ENCODE data around the gene POLA1. TPM values are rescaled to one million over a fixed set of nuclear protein-coding genes. Genes with fewer than 3 reads are reported as not detected.

Gene POLA1
- polyA plus RNA-seq, 1 experiment: 2.5 TPM

GRCh38 chrX:24720036-24720435 lies 26.3 kb downstream of the POLA1 start:
- CTCF ChIA-PET: no interaction called here
- no peaks in the 10 kb centered on the region for H3K27me3 ChIP-seq (ENCODE audit: control insufficient read depth, insufficient read depth, low read length)
- POLR2A ChIA-PET: no interaction called here

DNA sequence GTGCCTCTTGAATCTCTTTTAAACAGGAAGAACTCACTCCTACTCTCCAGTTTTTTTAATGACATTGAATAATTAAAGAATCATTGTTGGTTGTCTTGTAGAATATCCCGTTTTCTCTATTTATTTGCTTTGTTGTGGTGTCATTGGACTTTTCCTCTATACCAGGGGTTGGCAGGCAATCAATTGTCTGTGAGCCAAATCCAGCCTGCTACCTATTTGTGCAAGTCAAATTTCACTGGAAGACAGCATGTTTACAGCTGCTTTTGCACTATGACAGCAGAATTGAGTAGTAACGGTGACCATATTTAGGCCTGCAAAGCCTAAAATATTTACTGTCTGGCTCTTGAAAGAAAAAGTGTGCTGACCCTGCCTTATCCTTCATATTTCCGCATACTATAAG lies 34.8 kb downstream of the POLA1 start:
- DNase-seq (ENCODE audit: low read depth): no peak
- no peaks in the 10 kb centered on the region for H3K36me3 ChIP-seq (ENCODE audit: control insufficient read depth, insufficient read depth, low read length)
- no peaks in the 10 kb centered on the region for H3K27me3 ChIP-seq (ENCODE audit: control insufficient read depth, insufficient read depth, low read length)
- CTCF ChIA-PET: no interaction called here
- TF ChIP-seq, protein P1, sequence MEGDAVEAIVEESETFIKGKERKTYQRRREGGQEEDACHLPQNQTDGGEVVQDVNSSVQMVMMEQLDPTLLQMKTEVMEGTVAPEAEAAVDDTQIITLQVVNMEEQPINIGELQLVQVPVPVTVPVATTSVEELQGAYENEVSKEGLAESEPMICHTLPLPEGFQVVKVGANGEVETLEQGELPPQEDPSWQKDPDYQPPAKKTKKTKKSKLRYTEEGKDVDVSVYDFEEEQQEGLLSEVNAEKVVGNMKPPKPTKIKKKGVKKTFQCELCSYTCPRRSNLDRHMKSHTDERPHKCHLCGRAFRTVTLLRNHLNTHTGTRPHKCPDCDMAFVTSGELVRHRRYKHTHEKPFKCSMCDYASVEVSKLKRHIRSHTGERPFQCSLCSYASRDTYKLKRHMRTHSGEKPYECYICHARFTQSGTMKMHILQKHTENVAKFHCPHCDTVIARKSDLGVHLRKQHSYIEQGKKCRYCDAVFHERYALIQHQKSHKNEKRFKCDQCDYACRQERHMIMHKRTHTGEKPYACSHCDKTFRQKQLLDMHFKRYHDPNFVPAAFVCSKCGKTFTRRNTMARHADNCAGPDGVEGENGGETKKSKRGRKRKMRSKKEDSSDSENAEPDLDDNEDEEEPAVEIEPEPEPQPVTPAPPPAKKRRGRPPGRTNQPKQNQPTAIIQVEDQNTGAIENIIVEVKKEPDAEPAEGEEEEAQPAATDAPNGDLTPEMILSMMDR (IDR thresholded peaks at IDR 0.05; ENCODE audit: insufficient read depth, low read depth, low read length): no peak
- no peak overlapping the region for H3K4me3 ChIP-seq (ENCODE audit: low read depth, low read length)
- POLR2A ChIA-PET: no interaction called here

More at GRCh38 chrX:24720036-24720435, 26.3 kb downstream of the POLA1 start:
- no peak overlapping the region for H3K4me3 ChIP-seq (ENCODE audit: low read depth, low read length)
- H3K36me3 ChIP-seq (ENCODE audit: control insufficient read depth, insufficient read depth, low read length): no peaks in the 10 kb centered on the region; the same call in 1 of the 2 replicates
- DNase-seq (ENCODE audit: low read depth): no peak
- TF ChIP-seq, protein P1 (IDR thresholded peaks at IDR 0.05; ENCODE audit: insufficient read depth, low read depth, low read length): no peak

- CTCF ChIA-PET: no interaction called here
Measured at GRCh38 chrX:24732766-24733500, 39.2 kb downstream of the POLA1 start.

GRCh38 chrX:24741330-24741729 lies 47.6 kb downstream of the POLA1 start:
- TF ChIP-seq, protein P1 (IDR thresholded peaks at IDR 0.05; ENCODE audit: insufficient read depth, low read depth, low read length): no peak
- H3K4me3 ChIP-seq (ENCODE audit: low read depth, low read length): no peak overlapping the region
- CTCF ChIA-PET: no interaction called here
- POLR2A ChIA-PET: no interaction called here
- H3K36me3 ChIP-seq (ENCODE audit: control insufficient read depth, insufficient read depth, low read length): no peaks in the 10 kb centered on the region
- no peaks in the 10 kb centered on the region for H3K27me3 ChIP-seq (ENCODE audit: control insufficient read depth, insufficient read depth, low read length)
- no peak for DNase-seq (ENCODE audit: low read depth)

More at GRCh38 chrX:24732766-24733500, 39.2 kb downstream of the POLA1 start:
- no peak for DNase-seq (ENCODE audit: low read depth)
- POLR2A ChIA-PET: interaction anchor here (0.7 kb wide), 1 partner anchor 283 kb away, joined by 3 read pairs; the partner anchor contains the start of gene ARX
- H3K4me3 ChIP-seq (ENCODE audit: low read depth, low read length): no peak overlapping the region
- H3K36me3 ChIP-seq (ENCODE audit: control insufficient read depth, insufficient read depth, low read length): no peaks in the 10 kb centered on the region
- TF ChIP-seq, protein P1 (IDR thresholded peaks at IDR 0.05; ENCODE audit: insufficient read depth, low read depth, low read length): no peak
- H3K27me3 ChIP-seq (ENCODE audit: control insufficient read depth, insufficient read depth, low read length): no peaks in the 10 kb centered on the region

GRCh38 chrX:24748196-24748595 lies 54.5 kb downstream of the POLA1 start:
- no peak overlapping the region for H3K4me3 ChIP-seq (ENCODE audit: low read depth, low read length)
- H3K27me3 ChIP-seq (ENCODE audit: control insufficient read depth, insufficient read depth, low read length): no peaks in the 10 kb centered on the region
- DNase-seq (ENCODE audit: low read depth): no peak
- H3K36me3 ChIP-seq (ENCODE audit: control insufficient read depth, insufficient read depth, low read length): no peaks in the 10 kb centered on the region
- POLR2A ChIA-PET: no interaction called here
- TF ChIP-seq, protein P1 (IDR thresholded peaks at IDR 0.05; ENCODE audit: insufficient read depth, low read depth, low read length): no peak
- CTCF ChIA-PET: no interaction called here
